Eye (tissue), 1 donor: ENCODE measurements around the gene CHADL.

ENCODE experiments used
- DNase-seq: peaks from one replicate; pipeline ENCODE4 v3.0.0-alpha.2; 2015

The CHADL gene

GRCh38 chr22:41254230-41254629 lies 13.5 kb upstream of the CHADL start:
- no peak for DNase-seq

- DNase-seq, result no peak
Measured at GRCh38 chr22:41252365-41252764, 11.6 kb upstream of the CHADL start.

- DNase-seq, result no peak
Measured at GRCh38 chr22:41250127-41250526, 9.4 kb upstream of the CHADL start.

- DNase-seq, result no peak
Measured at GRCh38 chr22:41249442-41249841, 8.7 kb upstream of the CHADL start.

- no peak for DNase-seq
Measured at GRCh38 chr22:41248758-41249157, 8.0 kb upstream of the CHADL start.

- no peak for DNase-seq
Measured at GRCh38 chr22:41248314-41248713, 7.6 kb upstream of the CHADL start.

- DNase-seq, result no peak
Measured at GRCh38 chr22:41247703-41248102, 7.0 kb upstream of the CHADL start.

- DNase-seq, result no peak
Measured at GRCh38 chr22:41245917-41246499, 5.3 kb upstream of the CHADL start.

GRCh38 chr22:41243361-41243760 lies 2.6 kb upstream of the CHADL start:
- DNase-seq, result no peak

- no peak for DNase-seq
Measured at GRCh38 chr22:41242396-41243117, 1.8 kb upstream of the CHADL start.

- no peak for DNase-seq
Measured at GRCh38 chr22:41241133-41241676, 474 bp upstream of the CHADL start.

GRCh38 chr22:41239443-41240128 lies 1.1 kb downstream of the CHADL start:
- DNase-seq, result no peak

- DNase-seq, result no peak
Measured at GRCh38 chr22:41238570-41239442, 1.9 kb downstream of the CHADL start.

- peak; percentile 73 for DNase-seq
Measured at GRCh38 chr22:41237707-41238569, 2.8 kb downstream of the CHADL start.

GRCh38 chr22:41237036-41237706 lies 3.6 kb downstream of the CHADL start:
- DNase-seq, result no peak

- no peak for DNase-seq
Measured at GRCh38 chr22:41234815-41235695, 5.7 kb downstream of the CHADL start.

GRCh38 chr22:41231369-41231768 lies 9.4 kb downstream of the CHADL start:
- no peak for DNase-seq

- DNase-seq, result no peak
Measured at GRCh38 chr22:41230401-41230785, 10.3 kb downstream of the CHADL start.

- no peak for DNase-seq
Measured at GRCh38 chr22:41229730-41230400, 10.9 kb downstream of the CHADL start.

- no peak for DNase-seq
Measured at GRCh38 chr22:41229215-41229614, 11.5 kb downstream of the CHADL start.
